Lung (tissue), 12 donors: ENCODE measurements around the gene PCDHB11. TPM values are rescaled to one million over a fixed set of nuclear protein-coding genes. Genes with fewer than 3 reads are reported as not detected.
"Not testable (repeated sequence)": the region's sequence is repeated elsewhere in the genome, so short reads cannot be mapped to it uniquely, and the experiment has no call there.

Experiments used
- ATAC-seq: fragments of 200-7000 bp; cut with Tn5 transposase; one replicate; pipeline ENCODE4 v1.9.1; 2020; ENCODE audit warnings: moderate number of reproducible peaks; ENCODE audit not compliant: insufficient read depth, low FRiP score
- DNase-seq, 3 donors: peaks; one replicate each; pipeline ENCODE4 v3.0.0-alpha.2; 2013 to 2017
- H3K27ac ChIP-seq, 2 donors: one replicate each; pipeline ENCODE4 v1.5.1; 2013; ENCODE audit warnings: mild to moderate bottlenecking in 2 of 2, moderate library complexity in 2 of 2, control low read depth in 1 of 2, inconsistent platforms in 1 of 2, low read depth in 1 of 2, low read length in 1 of 2
- H3K27me3 ChIP-seq, 3 donors: one replicate each; pipeline ENCODE4 v1.5.1; 2013; ENCODE audit warnings: low read length in 2 of 3; ENCODE audit not compliant: control insufficient read depth in 3 of 3, insufficient read depth in 3 of 3
- H3K36me3 ChIP-seq, 4 donors: one replicate each; pipeline ENCODE4 v1.5.1; 2013; ENCODE audit warnings: low read length in 4 of 4, mild to moderate bottlenecking in 1 of 4, moderate library complexity in 1 of 4; ENCODE audit not compliant: control insufficient read depth in 4 of 4, insufficient read depth in 4 of 4
- H3K4me1 ChIP-seq, 5 donors: one replicate each; pipeline ENCODE4 v1.5.1; 2013; ENCODE audit warnings: low read length in 5 of 5, mild to moderate bottlenecking in 2 of 5, moderate library complexity in 1 of 5; ENCODE audit not compliant: control insufficient read depth in 5 of 5, insufficient read depth in 5 of 5
- H3K4me3 ChIP-seq: one replicate; pipeline ENCODE4 v1.5.1; 2013; ENCODE audit warnings: mild to moderate bottlenecking, control low read depth, moderate library complexity
- H3K9ac ChIP-seq, 2 donors: one replicate each; pipeline ENCODE4 v1.5.1; 2013; ENCODE audit warnings: low read length in 2 of 2, control low read depth in 1 of 2; ENCODE audit not compliant: insufficient read depth in 1 of 2
- H3K9me3 ChIP-seq, 4 donors: one replicate each; pipeline ENCODE4 v1.5.1; 2013; ENCODE audit warnings: low read length in 3 of 4, mild to moderate bottlenecking in 1 of 4, moderate library complexity in 1 of 4; ENCODE audit not compliant: control insufficient read depth in 4 of 4, insufficient read depth in 3 of 4
- CTCF ChIP-seq: IDR thresholded peaks from 2 replicates; pipeline ENCODE4 v1.5.1; 2012; ENCODE audit warnings: mild to moderate bottlenecking; ENCODE audit errors: control extremely low read depth, extremely low read depth
- WGBS, 2 donors: extraction: QIAGEN DNeasy Blood & Tissue Kit; methylation state at CpG; one replicate each; pipeline ENCODE4 v1.1.7; 2013; 5-methylcytosine and 5-hydroxymethylcytosine counted together
- polyA plus RNA-seq, 2 donors: library from polyadenylated mRNA; stranded (reverse); fragments of 200-250 nt; gene quantifications; one replicate each; pipeline ENCODE4 v1.2.1, GENCODE V29; 2013
- total RNA-seq, 2 donors: library from RNA; depleted of rRNA in 1 of 2; stranded (reverse); fragments of >200 nt in 1 of 2; gene quantifications; one replicate each; pipeline ENCODE4 v1.2.1, GENCODE V29; 2014 to 2021
- donor health status: control.
- donor health status: control.
- donor health status: Bipolar disorder and iron deficiency.
- donor health status: healthy.
- donor health status: DM: yes; HTN: yes; CAD: no.

The PCDHB11 gene
- total and polyA plus RNA-seq, 4 donors, result 0.44 to 9.6 (median 1.4) TPM

GRCh38 chr5:141150993-141151325 is 48.5 kb upstream of the PCDHB11 start:
- Histone ChIP-seq H3K4me3 (no peak overlapping the region), H3K27ac (no peak overlapping the region), H3K9me3 (peaks cover 3 to 32% (median 12%) of the 10 kb centered on the region in 4 donors), H3K9ac (no peak overlapping the region), H3K36me3 (no peaks in the 10 kb centered on the region), H3K4me1 (no peaks in the 10 kb centered on the region), H3K27me3 (peaks cover 0 to 2% (median 0%) of the 10 kb centered on the region in 3 donors)
- WGBS, 2 donors, result 35 to 39% methylated on average over 13 of the region's 13 CpGs
- no peak for ATAC-seq
- no peak for TF ChIP-seq CTCF
- DNase-seq, result no peak

GRCh38 chr5:141151632-141152031 is 47.8 kb upstream of the PCDHB11 start:
- peaks cover 3 to 37% (median 14%) of the 10 kb centered on the region in 4 donors for H3K9me3 ChIP-seq
- not testable (repeated sequence) for H3K36me3 ChIP-seq, ATAC-seq, H3K4me1 ChIP-seq, H3K27ac ChIP-seq, H3K4me3 ChIP-seq, DNase-seq, H3K9ac ChIP-seq, H3K27me3 ChIP-seq
- 30 to 34% methylated on average over 25 to 39 of the region's 41 CpGs for WGBS, 2 donors

- H3K9ac ChIP-seq, DNase-seq, H3K36me3 ChIP-seq, H3K4me1 ChIP-seq, H3K27me3 ChIP-seq, H3K4me3 ChIP-seq, ATAC-seq, H3K27ac ChIP-seq: not testable (repeated sequence)
- peaks cover 3 to 39% (median 15%) of the 10 kb centered on the region in 4 donors for H3K9me3 ChIP-seq
- WGBS, 2 donors, result 25 to 27% methylated on average over 30 to 36 of the region's 36 CpGs
Measured at GRCh38 chr5:141152096-141152495, 47.3 kb upstream of the PCDHB11 start.

GRCh38 chr5:141155540-141156374 is 43.7 kb upstream of the PCDHB11 start:
- ATAC-seq (no peak), DNase-seq (no peak)
- Histone ChIP-seq H3K4me3 (no peak overlapping the region), H3K27me3 (peaks cover 0 to 2% (median 0%) of the 10 kb centered on the region in 3 donors), H3K9ac (no peak overlapping the region), H3K27ac (no peak overlapping the region), H3K4me1 (no peaks in the 10 kb centered on the region), H3K9me3 (peaks cover 0 to 41% (median 14%) of the 10 kb centered on the region in 4 donors), H3K36me3 (no peaks in the 10 kb centered on the region)
- TF ChIP-seq CTCF, result no peak
- WGBS, 2 donors, result 26 to 35% methylated on average over 21 of the region's 21 CpGs

- WGBS, 2 donors, result 29 to 41% methylated on average over 36 to 38 of the region's 38 CpGs
- H3K9ac ChIP-seq, DNase-seq, H3K27ac ChIP-seq, H3K27me3 ChIP-seq, H3K36me3 ChIP-seq, ATAC-seq, H3K4me3 ChIP-seq, H3K4me1 ChIP-seq: not testable (repeated sequence)
- peaks cover 0 to 25% (median 10%) of the 10 kb centered on the region in 4 donors for H3K9me3 ChIP-seq
Measured at GRCh38 chr5:141157356-141157755, 42.1 kb upstream of the PCDHB11 start.

- not testable (repeated sequence) for H3K4me1 ChIP-seq, H3K9ac ChIP-seq, H3K36me3 ChIP-seq, H3K4me3 ChIP-seq, H3K27ac ChIP-seq, ATAC-seq, DNase-seq, H3K27me3 ChIP-seq
- peaks cover 0 to 24% (median 11%) of the 10 kb centered on the region in 4 donors for H3K9me3 ChIP-seq
- WGBS, 2 donors, result 23 to 35% methylated on average over 9 to 25 of the region's 28 CpGs
Measured at GRCh38 chr5:141157901-141158300, 41.5 kb upstream of the PCDHB11 start.
